HepG2 (cell line): ENCODE data around the gene EBF4. TPM values are rescaled to one million over a fixed set of nuclear protein-coding genes. Genes with fewer than 3 reads are reported as not detected.

ENCODE experiments used
- CHD2 ChIP-seq: IDR thresholded peaks from 2 replicates; pipeline ENCODE4 v1.6.1; 2011; ENCODE audit warnings: low read depth, low read length, improper control_type of control experiment
- ELF3 ChIP-seq: IDR thresholded peaks from 2 replicates; pipeline ENCODE4 v1.6.1; 2016; ENCODE audit warnings: missing genetic modification reagents, missing compliant biosample characterization
- HOXA3 ChIP-seq: sonication (generic); formaldehyde crosslinking; IDR thresholded peaks from 2 replicates; pipeline ENCODE4 v1.5.0; 2020; ENCODE audit warnings: missing genetic modification reagents
- JDP2 ChIP-seq: sonication (generic); formaldehyde crosslinking; IDR thresholded peaks from 2 replicates; pipeline ENCODE4 v1.8.1; 2022; ENCODE audit warnings: missing genetic modification reagents, borderline replicate concordance
- KMT2A ChIP-seq: sonication (generic); formaldehyde crosslinking; IDR thresholded peaks from 2 replicates; pipeline ENCODE4 v1.4.0; 2020; ENCODE audit warnings: missing genetic modification reagents
- MYPOP ChIP-seq: sonication (generic); formaldehyde crosslinking; IDR thresholded peaks from 2 replicates; pipeline ENCODE4 v1.8.1; 2023; ENCODE audit warnings: mild to moderate bottlenecking, moderate library complexity, missing genetic modification reagents
- NONO ChIP-seq, 2 experiments: fragments of 450-650 bp in 1 of 2; sonication (generic) in 1 of 2; formaldehyde crosslinking in 1 of 2; IDR thresholded peaks in 1 of 2; conservative IDR thresholded peaks in 1 of 2; 2 replicates each; pipeline versions ENCODE4 v1.6.1 to v1.8.0; 2017 to 2022; ENCODE audit warnings: mild to moderate bottlenecking in 1 of 2, missing genetic modification reagents in 1 of 2, moderate library complexity in 1 of 2
- PHF8 ChIP-seq: sonication (generic); formaldehyde crosslinking; IDR thresholded peaks from 2 replicates; pipeline ENCODE4 v1.5.0; 2020; ENCODE audit warnings: missing genetic modification reagents
- RAD21 ChIP-seq: fragments of 450-650 bp; formaldehyde crosslinking; IDR thresholded peaks from 2 replicates; pipeline ENCODE4 v1.5.0; 2020; ENCODE audit warnings: mild to moderate bottlenecking
- RAD51 ChIP-seq: fragments of 450-650 bp; IDR thresholded peaks from 2 replicates; pipeline ENCODE4 v1.6.1; 2016; ENCODE audit warnings: borderline replicate concordance
- TGIF2 ChIP-seq: IDR thresholded peaks from 2 replicates; pipeline ENCODE4 v1.6.1; 2016; ENCODE audit warnings: control low read depth, missing compliant biosample characterization
- ZBTB25 ChIP-seq: IDR thresholded peaks from 2 replicates; pipeline ENCODE4 v1.6.1; 2018; ENCODE audit warnings: missing genetic modification reagents
- ZNF264 ChIP-seq: sonication (generic); formaldehyde crosslinking; IDR thresholded peaks from 2 replicates; pipeline ENCODE4 v1.4.0; 2020; ENCODE audit warnings: missing genetic modification reagents
- ZNF646 ChIP-seq: sonication (generic); formaldehyde crosslinking; IDR thresholded peaks from 2 replicates; pipeline ENCODE4 v1.9.0; 2021; ENCODE audit warnings: mild to moderate bottlenecking, missing genetic modification reagents
- ZNF800 ChIP-seq: sonication (generic); formaldehyde crosslinking; IDR thresholded peaks from 2 replicates; pipeline ENCODE4 v1.4.0; 2020; ENCODE audit warnings: missing genetic modification reagents
- ZXDC ChIP-seq: sonication (generic); formaldehyde crosslinking; IDR thresholded peaks from 2 replicates; pipeline ENCODE4 v1.5.0; 2020; ENCODE audit warnings: mild to moderate bottlenecking, missing genetic modification reagents
- polyA plus RNA-seq, 8 experiments: library from polyadenylated mRNA; depleted of rRNA in 3 of 8; stranded (reverse) in 7 of 8; unstranded in 1 of 8; fragments of >200 nt; fragmentation: Illumina TruSeq in 4 of 8; extraction: Trizol in 4 of 8; gene quantifications; 2 replicates each; pipeline versions ENCODE4 v1.2.1 to v1.2.3, GENCODE V29; 2011 to 2016; ENCODE audit warnings: low read depth in 4 of 8, missing spikeins in 1 of 8, mixed read lengths in 1 of 8; ENCODE audit not compliant: insufficient read depth in 1 of 8
- total RNA-seq, 5 experiments: library from RNA; depleted of rRNA; stranded (reverse); fragments of >200 nt; fragmentation: Illumina TruSeq; extraction: Trizol; gene quantifications; 2 replicates each; pipeline ENCODE4 v1.2.3, GENCODE V29; 2016; ENCODE audit warnings: low read depth in 1 of 5

EBF4 gene
- total and polyA plus RNA-seq, 2 of the 13 experiments (the other 11 are each of a cell fraction or from before 2014, with no cell fraction given) = 0.84 to 2.2 TPM

GRCh38 chr20:2742934-2743559 is 50.5 kb downstream of the EBF4 start (continued):
- no peak for TF ChIP-seq ZNF800 (CRISPR knock-in tag)
- TF ChIP-seq RAD51 = no peak
- no peak for TF ChIP-seq NONO (IDR thresholded peaks at IDR 0.05)
- no peak for TF ChIP-seq NONO (CRISPR knock-in tag; conservative IDR thresholded peaks at IDR 0.05)
- no peak for TF ChIP-seq ZXDC (CRISPR knock-in tag)
- no peak for TF ChIP-seq JDP2 (CRISPR knock-in tag)
- no peak for TF ChIP-seq ZNF264 (CRISPR knock-in tag)
- TF ChIP-seq PHF8 (CRISPR knock-in tag) = no peak; the same call in 1 of the 2 replicates
- no peak for TF ChIP-seq ZNF646 (CRISPR knock-in tag)
- TF ChIP-seq KMT2A (CRISPR knock-in tag) = 0 out of 2 replicates have a peak, but pooled peaks have one; percentile 44
- no peak for TF ChIP-seq ZBTB25 (CRISPR knock-in tag)
- TF ChIP-seq HOXA3 (CRISPR knock-in tag) = peak; percentile 32; the same call in 1 of the 2 replicates
- TF ChIP-seq TGIF2 (CRISPR knock-in tag) = 0 out of 2 replicates have a peak, but pooled peaks have one; percentile 52
- TF ChIP-seq CHD2 = no peak
- TF ChIP-seq ELF3 = 0 out of 2 replicates have a peak, but pooled peaks have one; percentile 16
- TF ChIP-seq RAD21 (CRISPR knock-in tag) = peak; percentile 63
- TF ChIP-seq MYPOP = no peak
